ELR (cell line): Measurements from ENCODE around the gene NHLH2.

Experiments used
- DNase-seq: peaks from one replicate; pipeline ENCODE4 v3.0.0-alpha.2; 2015; ENCODE audit warnings: low read depth

The NHLH2 gene

GRCh38 chr1:115840605-115841460, at the start of gene NHLH2:
Gene NHLH2, minus strand, starts transcription at chr1:115841126. Its CDS starts 2,754 bp downstream, at chr1:115838372.
- no peak for DNase-seq

- no peak for DNase-seq
Observed at GRCh38 chr1:115890580-115890979, 49.7 kb upstream of the NHLH2 start.

GRCh38 chr1:115888976-115889375, 48.0 kb upstream of the NHLH2 start:
- no peak for DNase-seq

- DNase-seq: no peak
Observed at GRCh38 chr1:115882913-115883902, 42.3 kb upstream of the NHLH2 start.

GRCh38 chr1:115880981-115881672, 40.2 kb upstream of the NHLH2 start:
- no peak for DNase-seq

GRCh38 chr1:115879977-115880376, 39.1 kb upstream of the NHLH2 start:
- DNase-seq: peak; percentile 6

GRCh38 chr1:115877511-115877910, 36.6 kb upstream of the NHLH2 start:
- peak; percentile 3 for DNase-seq

- peak; percentile 88 for DNase-seq
Observed at GRCh38 chr1:115874904-115875303, 34.0 kb upstream of the NHLH2 start.

- DNase-seq: no peak
Observed at GRCh38 chr1:115874497-115874896, 33.6 kb upstream of the NHLH2 start.

GRCh38 chr1:115873184-115873583, 32.3 kb upstream of the NHLH2 start:
- DNase-seq: no peak

- no peak for DNase-seq
Observed at GRCh38 chr1:115869064-115869463, 28.1 kb upstream of the NHLH2 start.

- DNase-seq: peak; percentile 21
Observed at GRCh38 chr1:115867216-115867615, 26.3 kb upstream of the NHLH2 start.

- DNase-seq: no peak
Observed at GRCh38 chr1:115865704-115866380, 24.9 kb upstream of the NHLH2 start.

- DNase-seq: no peak
Observed at GRCh38 chr1:115862403-115862802, 21.5 kb upstream of the NHLH2 start.

GRCh38 chr1:115854005-115854404, 13.1 kb upstream of the NHLH2 start:
- DNase-seq: no peak

- no peak for DNase-seq
Observed at GRCh38 chr1:115850937-115851336, 10.0 kb upstream of the NHLH2 start.

GRCh38 chr1:115847787-115848186, 6.9 kb upstream of the NHLH2 start:
- DNase-seq: no peak

- no peak for DNase-seq
Observed at GRCh38 chr1:115842948-115843347, 2.0 kb upstream of the NHLH2 start.

GRCh38 chr1:115839679-115840237, 1.2 kb downstream of the NHLH2 start:
- no peak for DNase-seq

GRCh38 chr1:115839029-115839678, 1.8 kb downstream of the NHLH2 start:
- peak; percentile 26 for DNase-seq
